ENCODE results near the gene WRNIP1. TPM values are rescaled to one million over a fixed set of nuclear protein-coding genes. Genes with fewer than 3 reads are reported as not detected.

Gene WRNIP1
- 78.8 TPM for total RNA-seq (2021; ENCODE audit: unreplicated experiment)
- 73.0 and 89.0 TPM in 2 replicates for polyA plus RNA-seq (2012)
- percentile 93 among the genes with signal in this experiment for Bru-seq, nascent RNA
- percentile 88 among the genes with signal in this experiment for BruChase-seq, experiment 1, labeled RNA remaining after a 6-hour chase
- percentile 87 among the genes with signal in this experiment for BruChase-seq, experiment 2, labeled RNA remaining after a 2-hour chase
- long read RNA-seq, transcript WRNIP1-204 (7 exons, 2,670 nt), result major isoform, 424 of 483 reads
- long read RNA-seq, transcript WRNIP1-203 (7 exons, 2,595 nt), result minor isoform, 20 of 483 reads
- long read RNA-seq, partial matches to known transcripts, result 21 of 483 reads
- long read RNA-seq, other reads (novel, unspliced or antisense), result 18 of 483 reads

DNA sequence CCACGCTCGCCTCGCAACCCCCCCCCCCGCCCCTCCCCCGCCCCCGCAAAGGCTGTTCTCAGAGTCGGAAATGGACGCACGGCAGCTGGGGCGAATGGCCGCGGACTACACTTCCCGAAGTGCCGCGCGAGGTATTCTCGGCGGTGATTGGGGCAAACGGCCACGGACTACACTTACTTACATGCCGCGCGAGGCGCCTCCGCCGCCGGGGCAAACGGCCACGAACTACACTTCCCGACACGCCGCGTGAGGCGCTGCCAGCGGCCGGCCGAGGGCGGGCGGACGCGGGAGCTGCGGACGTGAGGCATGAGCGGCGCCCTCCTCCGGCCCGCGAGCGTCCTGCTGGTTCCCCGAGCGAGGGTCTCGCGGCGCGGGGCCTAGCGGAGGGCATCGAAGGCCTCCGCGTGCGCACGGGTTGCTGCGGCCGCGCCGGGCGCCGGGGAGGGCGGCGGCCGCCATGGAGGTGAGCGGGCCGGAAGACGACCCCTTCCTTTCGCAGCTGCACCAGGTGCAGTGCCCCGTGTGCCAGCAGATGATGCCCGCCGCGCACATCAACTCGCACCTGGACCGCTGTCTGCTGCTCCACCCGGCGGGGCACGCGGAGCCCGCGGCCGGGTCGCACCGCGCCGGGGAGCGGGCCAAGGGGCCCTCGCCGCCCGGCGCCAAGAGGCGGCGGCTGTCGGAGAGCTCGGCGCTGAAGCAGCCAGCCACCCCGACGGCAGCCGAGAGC lies at the start of gene WRNIP1:
WRNIP1 (plus strand) TSS at position 228 of the 730 bp plus-strand sequence; CDS start at position 458, 230 bp downstream.
- Histone ChIP-seq H3K36me3 (ENCODE audit: control insufficient read depth in 1 of 2, insufficient read depth in 2 of 2, low read length in 2 of 2) (peaks cover 7 to 10% of the 10 kb centered on the region in 2 experiments), H3K4me2 (ENCODE audit: low read length) (peak within 1 kb of the TSS; percentile 88), H3K9me2 (ENCODE audit: insufficient read depth) (no peaks in the 10 kb centered on the region), H3K79me2 (ENCODE audit: insufficient read depth, low read length) (peaks cover 48% of the 10 kb centered on the region), H4K20me1 (ENCODE audit: insufficient read depth) (peaks cover 21% of the 10 kb centered on the region; the same call in 1 of the 2 replicates), H3K4me3 (replicated peaks in 1 of 2; ENCODE audit: low read depth in 1 of 2, low read length in 2 of 2) (peak within 1 kb of the TSS; percentile 86 to 95), H3K27ac (ENCODE audit: low read depth, low read length) (peak within 1 kb of the TSS; percentile 97), H3K9ac (ENCODE audit: low read length) (peak within 1 kb of the TSS; percentile 90), H3K9me3 (ENCODE audit: control insufficient read depth in 1 of 2, insufficient read depth in 1 of 2, low read depth in 1 of 2, low read length in 2 of 2) (no peaks in the 10 kb centered on the region; a peak in 1 of 4 replicates), H2AFZ (ENCODE audit: low read depth, low read length, poor library complexity, severe bottlenecking) (peak within 1 kb of the TSS; percentile 2), H3K4me1 (ENCODE audit: control insufficient read depth in 1 of 2, insufficient read depth in 2 of 2, low read length in 2 of 2) (peaks cover 18 to 28% of the 10 kb centered on the region in 2 experiments), H3K27me3 (ENCODE audit: insufficient read depth, low read length) (no peaks in the 10 kb centered on the region)
- POLR2A ChIA-PET, result interaction anchor here (0.6 to 1.2 kb wide), 6 partner anchors 26 to 1245 kb away, joined by 3 to 4 read pairs (median 3); no protein-coding TSS in a partner anchor
- DNase-seq (ENCODE audit: low read depth, low spot score) (peak; percentile 97), ATAC-seq (peak; percentile 91)
- CTCF ChIA-PET, result interaction anchor here (1.1 to 1.5 kb wide), 5 partner anchors 8 to 236 kb away, joined by 3 to 7 read pairs (median 3); partner anchors contain the start of gene MYLK4
- RAD21 ChIA-PET (ENCODE audit: low non-redundant PET in 1 of 2, low total read pairs in 2 of 2, uncharacterized antibody in 2 of 2, unreplicated experiment in 2 of 2), result no interaction called here
- intact Hi-C loops (cut with micrococcal nuclease), result loop anchor here (10.0 kb wide), 1 partner anchor 299 kb away; the partner anchor contains the start of gene RIPK1
- no TSS peak for BruUV-seq (replicated peaks)
- TF ChIP-seq ZFX (IDR thresholded peaks at IDR 0.05), result peak; percentile 98
- no peak for TF ChIP-seq ZNF274 (IDR thresholded peaks at IDR 0.05; ENCODE audit: low read depth, low read length)
- TF ChIP-seq JUND (IDR thresholded peaks at IDR 0.05), result no peak
- no peak; the same call in 1 of the 2 replicates for TF ChIP-seq POLR2AphosphoS5 (IDR thresholded peaks at IDR 0.05; ENCODE audit: low read depth, low read length)
- no peak; the same call in 1 of the 2 replicates for TF ChIP-seq CBX3 (IDR thresholded peaks at IDR 0.05; ENCODE audit: low read depth)
- peak; percentile 83 for TF ChIP-seq MAX (IDR thresholded peaks at IDR 0.05)
- TF ChIP-seq TCF7L2 (IDR thresholded peaks at IDR 0.05; ENCODE audit: borderline replicate concordance, extremely low read depth, insufficient read depth, insufficient read length), result peak; percentile 47
- TF ChIP-seq SP1 (IDR thresholded peaks at IDR 0.05; ENCODE audit: low read depth), result peak; percentile 87
- no peak for TF ChIP-seq RAD21 (IDR thresholded peaks at IDR 0.05; ENCODE audit: low read depth)
- TF ChIP-seq EGR1 (IDR thresholded peaks at IDR 0.05; ENCODE audit: low read depth), result peak; percentile 97
- no peak for TF ChIP-seq FOSL1 (IDR thresholded peaks at IDR 0.05; ENCODE audit: low read depth)
- peak; percentile 86 for TF ChIP-seq YY1 (IDR thresholded peaks at IDR 0.05; ENCODE audit: extremely low read depth, insufficient replicate concordance, low read depth, low read length)
- TF ChIP-seq ELF1 (IDR thresholded peaks at IDR 0.05; ENCODE audit: borderline replicate concordance, low read depth), result peak; percentile 35; the same call in 1 of the 2 replicates
- TF ChIP-seq REST (IDR thresholded peaks at IDR 0.05; ENCODE audit: low read depth), result no peak
- TF ChIP-seq EZH2phosphoT487 (IDR thresholded peaks at IDR 0.05; ENCODE audit: borderline replicate concordance), result no peak
- TF ChIP-seq, protein P1, sequence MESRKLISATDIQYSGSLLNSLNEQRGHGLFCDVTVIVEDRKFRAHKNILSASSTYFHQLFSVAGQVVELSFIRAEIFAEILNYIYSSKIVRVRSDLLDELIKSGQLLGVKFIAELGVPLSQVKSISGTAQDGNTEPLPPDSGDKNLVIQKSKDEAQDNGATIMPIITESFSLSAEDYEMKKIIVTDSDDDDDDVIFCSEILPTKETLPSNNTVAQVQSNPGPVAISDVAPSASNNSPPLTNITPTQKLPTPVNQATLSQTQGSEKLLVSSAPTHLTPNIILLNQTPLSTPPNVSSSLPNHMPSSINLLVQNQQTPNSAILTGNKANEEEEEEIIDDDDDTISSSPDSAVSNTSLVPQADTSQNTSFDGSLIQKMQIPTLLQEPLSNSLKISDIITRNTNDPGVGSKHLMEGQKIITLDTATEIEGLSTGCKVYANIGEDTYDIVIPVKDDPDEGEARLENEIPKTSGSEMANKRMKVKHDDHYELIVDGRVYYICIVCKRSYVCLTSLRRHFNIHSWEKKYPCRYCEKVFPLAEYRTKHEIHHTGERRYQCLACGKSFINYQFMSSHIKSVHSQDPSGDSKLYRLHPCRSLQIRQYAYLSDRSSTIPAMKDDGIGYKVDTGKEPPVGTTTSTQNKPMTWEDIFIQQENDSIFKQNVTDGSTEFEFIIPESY (IDR thresholded peaks at IDR 0.05; ENCODE audit: extremely low read depth, insufficient replicate concordance, low read length), result peak; percentile 90
- no peak for TF ChIP-seq ATF3 (IDR thresholded peaks at IDR 0.05)
- TF ChIP-seq EZH2 (IDR thresholded peaks at IDR 0.05), result no peak
- no peak for TF ChIP-seq CEBPB (IDR thresholded peaks at IDR 0.05; ENCODE audit: low read depth)
- TF ChIP-seq POLR2A (IDR thresholded peaks at IDR 0.05; ENCODE audit: borderline replicate concordance, extremely low read depth, insufficient read depth, insufficient read length), result peak; percentile 38

Data from HCT116 (cell line).